ENCODE results near the gene SLC1A3.

GRCh38 chr5:36726317-36726716 is 119.9 kb downstream of the SLC1A3 start:
- TF ChIP-seq TARDBP (IDR thresholded peaks at IDR 0.05) (no peak), PKNOX1 (IDR thresholded peaks at IDR 0.05) (no peak), FOXK2 (IDR thresholded peaks at IDR 0.05) (no peak), SUZ12 (IDR thresholded peaks at IDR 0.05) (no peak)
